ENCODE results near the gene MFN1. TPM values are rescaled to one million over a fixed set of nuclear protein-coding genes. Genes with fewer than 3 reads are reported as not detected.

MFN1 gene
- total and polyA plus RNA-seq, 2 experiments from 2014 or later = 19.1 to 44.7 TPM

- no peaks in the 10 kb centered on the region for H3K9me3 ChIP-seq (ENCODE audit: low read depth)
- no peak for DNase-seq
- no peak overlapping the region for H2AFZ ChIP-seq
- H3K4me2 ChIP-seq (ENCODE audit: unreplicated experiment) = no peak overlapping the region
- TF ChIP-seq EZH2phosphoT487 (IDR thresholded peaks at IDR 0.05; ENCODE audit: insufficient read depth, low read depth) = no peak
- TF ChIP-seq EZH2 (IDR thresholded peaks at IDR 0.05; ENCODE audit: insufficient read depth, poor library complexity, severe bottlenecking) = no peak
- H3K27ac ChIP-seq = no peak overlapping the region
- in situ Hi-C loops (cut with MboI) = no loop called here
- H3K4me1 ChIP-seq (ENCODE audit: insufficient read depth) = no peaks in the 10 kb centered on the region
- H3K9ac ChIP-seq = no peak overlapping the region
- H3F3A ChIP-seq (ENCODE audit: insufficient read depth) = 0 out of 2 replicates have a peak, but pooled peaks cover 6% of the 10 kb centered on the region
- H4K20me1 ChIP-seq (ENCODE audit: insufficient read depth) = no peaks in the 10 kb centered on the region
- H3K4me3 ChIP-seq = no peak overlapping the region
- no peaks in the 10 kb centered on the region for H3K27me3 ChIP-seq (replicated peaks; ENCODE audit: insufficient read depth)
- H3K9me2 ChIP-seq (ENCODE audit: insufficient read depth) = no peaks in the 10 kb centered on the region
- WGBS, 2 experiments (ENCODE audit: low coverage in 1 of 2, low lambda C conversion rate in 2 of 2, missing lambda C conversion rate in 2 of 2) = 93 to 94% methylated on average over 12 of the region's 12 CpGs
- no peaks in the 10 kb centered on the region for H3K79me2 ChIP-seq (ENCODE audit: insufficient read depth)
- H3K36me3 ChIP-seq (ENCODE audit: low read depth) = peaks cover 52% of the 10 kb centered on the region
Measured at GRCh38 chr3:179375091-179375999, 27.8 kb downstream of the MFN1 start.

GRCh38 chr3:179376474-179376873 is 29.0 kb downstream of the MFN1 start:
- no peak overlapping the region for H2AFZ ChIP-seq
- 0 out of 2 replicates have a peak, but pooled peaks cover 6% of the 10 kb centered on the region for H3F3A ChIP-seq (ENCODE audit: insufficient read depth)
- no peaks in the 10 kb centered on the region for H3K4me1 ChIP-seq (ENCODE audit: insufficient read depth)
- no peaks in the 10 kb centered on the region for H3K27me3 ChIP-seq (replicated peaks; ENCODE audit: insufficient read depth)
- H3K4me3 ChIP-seq = no peak overlapping the region
- peaks cover 52% of the 10 kb centered on the region for H3K36me3 ChIP-seq (ENCODE audit: low read depth)
- H3K27ac ChIP-seq = no peak overlapping the region
- no peak overlapping the region for H3K9ac ChIP-seq
- 76 to 81% methylated on average over 1 of the region's 1 CpG for WGBS, 2 experiments (ENCODE audit: low coverage in 1 of 2, low lambda C conversion rate in 2 of 2, missing lambda C conversion rate in 2 of 2)
- H3K9me2 ChIP-seq (ENCODE audit: insufficient read depth) = no peaks in the 10 kb centered on the region
- H3K4me2 ChIP-seq (ENCODE audit: unreplicated experiment) = no peak overlapping the region
- no peak for DNase-seq
- TF ChIP-seq EZH2phosphoT487 (IDR thresholded peaks at IDR 0.05; ENCODE audit: insufficient read depth, low read depth) = no peak
- no peak for TF ChIP-seq EZH2 (IDR thresholded peaks at IDR 0.05; ENCODE audit: insufficient read depth, poor library complexity, severe bottlenecking)
- in situ Hi-C loops (cut with MboI) = no loop called here
- H3K9me3 ChIP-seq (ENCODE audit: low read depth) = no peaks in the 10 kb centered on the region
- H3K79me2 ChIP-seq (ENCODE audit: insufficient read depth) = no peaks in the 10 kb centered on the region
- no peaks in the 10 kb centered on the region for H4K20me1 ChIP-seq (ENCODE audit: insufficient read depth)

DNA sequence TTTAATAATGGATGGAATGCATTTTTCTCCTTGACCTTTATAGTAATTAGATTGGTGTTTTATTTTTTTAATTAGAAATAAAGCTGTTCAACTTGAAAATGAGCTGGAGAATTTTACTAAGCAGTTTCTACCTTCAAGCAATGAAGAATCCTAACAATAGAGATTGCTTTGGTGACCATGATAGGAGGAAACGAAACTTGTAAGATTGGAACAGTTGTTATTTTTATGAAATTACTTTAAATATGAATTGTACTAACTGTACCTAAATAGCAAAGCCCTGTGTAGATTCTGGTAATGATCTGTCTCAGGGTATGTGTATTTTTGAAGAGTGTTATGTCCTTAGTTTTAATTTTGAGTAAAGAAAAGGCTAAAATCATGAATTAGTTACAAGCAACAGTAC is 44.4 kb downstream of the MFN1 start:
- Histone ChIP-seq H3K4me3 (no peak overlapping the region), H3F3A (ENCODE audit: insufficient read depth) (peaks cover 16% of the 10 kb centered on the region), H3K9me2 (ENCODE audit: insufficient read depth) (no peaks in the 10 kb centered on the region), H4K20me1 (ENCODE audit: insufficient read depth) (no peaks in the 10 kb centered on the region), H3K4me1 (ENCODE audit: insufficient read depth) (no peaks in the 10 kb centered on the region), H2AFZ (no peak overlapping the region), H3K9ac (no peak overlapping the region), H3K27me3 (replicated peaks; ENCODE audit: insufficient read depth) (no peaks in the 10 kb centered on the region), H3K36me3 (ENCODE audit: low read depth) (peaks cover 28% of the 10 kb centered on the region), H3K27ac (no peak overlapping the region), H3K79me2 (ENCODE audit: insufficient read depth) (peaks cover 6% of the 10 kb centered on the region; the same call in 1 of the 2 replicates), H3K9me3 (ENCODE audit: low read depth) (no peaks in the 10 kb centered on the region), H3K4me2 (ENCODE audit: unreplicated experiment) (no peak overlapping the region)
- in situ Hi-C loops (cut with MboI) = no loop called here
- TF ChIP-seq EZH2 (IDR thresholded peaks at IDR 0.05; ENCODE audit: insufficient read depth, poor library complexity, severe bottlenecking) (no peak), EZH2phosphoT487 (IDR thresholded peaks at IDR 0.05; ENCODE audit: insufficient read depth, low read depth) (no peak)
- WGBS, 2 experiments (ENCODE audit: low coverage in 1 of 2, low lambda C conversion rate in 2 of 2, missing lambda C conversion rate in 2 of 2) = 89 to 94% methylated on average over 1 of the region's 1 CpG
- no peak for DNase-seq

DNA sequence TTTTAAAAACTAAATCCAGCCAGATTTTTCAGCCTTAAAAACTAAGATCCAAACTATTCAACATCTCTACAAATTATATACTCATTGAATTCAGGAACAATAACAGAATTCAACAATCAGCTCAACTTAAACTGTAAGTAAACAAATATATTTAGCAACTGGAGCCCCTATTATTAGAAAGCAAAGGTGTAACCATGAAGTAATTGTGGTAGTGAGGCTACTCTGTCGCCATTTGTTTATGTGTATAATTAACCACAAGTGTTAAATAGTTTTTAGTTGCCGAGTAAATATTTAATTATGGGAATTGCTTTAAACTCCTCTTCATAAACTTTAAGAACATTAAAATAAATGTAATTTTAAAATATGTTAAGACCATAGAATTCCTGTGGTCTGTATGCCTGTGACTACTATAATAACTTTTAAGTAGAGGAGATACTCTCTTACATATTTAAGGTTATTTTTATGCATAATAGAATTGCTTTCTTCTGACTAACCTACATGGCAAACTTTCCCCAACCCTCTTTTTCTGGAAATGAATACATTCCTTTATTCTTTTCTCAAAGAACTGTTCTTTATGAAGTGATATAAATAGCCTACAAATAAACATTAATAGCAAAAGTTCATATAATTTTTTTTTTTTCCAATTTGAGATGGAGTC is 51.2 kb downstream of the MFN1 start:
- H3K27ac ChIP-seq = peak overlapping the region; percentile 59
- H3K9ac ChIP-seq = 0 out of 2 replicates have a peak overlapping the region, but pooled peaks have one; percentile 10
- no peak for TF ChIP-seq EZH2 (IDR thresholded peaks at IDR 0.05; ENCODE audit: insufficient read depth, poor library complexity, severe bottlenecking)
- no peak for TF ChIP-seq EZH2phosphoT487 (IDR thresholded peaks at IDR 0.05; ENCODE audit: insufficient read depth, low read depth)
- no peaks in the 10 kb centered on the region for H4K20me1 ChIP-seq (ENCODE audit: insufficient read depth)
- H2AFZ ChIP-seq = no peak overlapping the region
- 74 to 79% methylated on average over 2 of the region's 2 CpGs for WGBS, 2 experiments (ENCODE audit: low coverage in 1 of 2, low lambda C conversion rate in 2 of 2, missing lambda C conversion rate in 2 of 2)
- H3K27me3 ChIP-seq (replicated peaks; ENCODE audit: insufficient read depth) = no peaks in the 10 kb centered on the region
- H3K79me2 ChIP-seq (ENCODE audit: insufficient read depth) = peaks cover 20% of the 10 kb centered on the region; the same call in 1 of the 2 replicates
- no peaks in the 10 kb centered on the region for H3K9me2 ChIP-seq (ENCODE audit: insufficient read depth)
- peaks cover 28% of the 10 kb centered on the region; the same call in 1 of the 2 replicates for H3F3A ChIP-seq (ENCODE audit: insufficient read depth)
- H3K9me3 ChIP-seq (ENCODE audit: low read depth) = no peaks in the 10 kb centered on the region
- no peak overlapping the region for H3K4me3 ChIP-seq
- peaks cover 20% of the 10 kb centered on the region for H3K4me1 ChIP-seq (ENCODE audit: insufficient read depth)
- peak; percentile 63 for DNase-seq
- H3K4me2 ChIP-seq (ENCODE audit: unreplicated experiment) = peak overlapping the region; percentile 37
- in situ Hi-C loops (cut with MboI) = no loop called here
- H3K36me3 ChIP-seq (ENCODE audit: low read depth) = peaks cover 51% of the 10 kb centered on the region
